NCI-H2171 treated with DMSO at 0.1 percent for 48 hours (cell line): ENCODE measurements around the gene BOC.

Source experiments
- DNase-seq: peaks from one replicate; lab custom pipeline; 2025; lab: John Stamatoyannopoulos, UW

Gene BOC

DNA sequence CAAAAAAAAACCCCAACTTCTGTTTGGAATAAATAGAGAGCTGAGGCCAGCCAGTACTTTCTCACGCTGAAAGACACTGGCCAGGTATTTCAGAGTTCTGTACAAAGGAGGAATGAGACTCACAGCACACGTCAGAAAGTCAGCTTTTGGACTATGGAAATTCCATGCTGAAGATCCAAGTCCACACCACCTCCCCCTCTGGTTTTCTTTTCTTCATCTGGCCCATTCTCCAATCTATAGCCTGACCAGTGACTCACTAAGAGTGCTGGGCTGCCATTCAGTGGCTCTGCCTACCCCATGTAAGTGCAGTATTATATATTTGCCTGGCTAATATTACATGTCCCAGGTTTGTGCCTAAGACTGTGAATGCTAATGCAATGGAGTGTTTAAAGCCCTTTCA is 13.9 kb downstream of the BOC start:
- no peak for DNase-seq

DNA sequence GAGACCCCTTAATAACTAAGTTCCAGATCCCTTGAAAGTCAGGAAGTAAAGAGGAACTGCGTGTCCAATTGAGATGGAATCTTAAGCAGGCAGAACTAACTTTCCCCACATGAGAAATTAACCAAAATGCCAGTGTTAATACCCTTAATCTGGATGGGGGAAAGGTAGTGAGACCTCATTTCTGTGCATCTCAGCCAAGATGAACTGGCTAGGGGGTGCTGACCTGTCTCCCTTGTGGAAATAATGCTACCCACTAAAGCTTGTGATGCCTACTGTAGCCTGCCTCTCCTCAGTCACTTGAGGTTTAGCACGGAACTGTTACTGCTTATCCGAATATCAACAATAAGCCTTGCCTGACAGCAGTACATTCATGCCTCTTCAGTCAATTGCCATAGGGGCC is 15.1 kb downstream of the BOC start:
- DNase-seq, result no peak

DNA sequence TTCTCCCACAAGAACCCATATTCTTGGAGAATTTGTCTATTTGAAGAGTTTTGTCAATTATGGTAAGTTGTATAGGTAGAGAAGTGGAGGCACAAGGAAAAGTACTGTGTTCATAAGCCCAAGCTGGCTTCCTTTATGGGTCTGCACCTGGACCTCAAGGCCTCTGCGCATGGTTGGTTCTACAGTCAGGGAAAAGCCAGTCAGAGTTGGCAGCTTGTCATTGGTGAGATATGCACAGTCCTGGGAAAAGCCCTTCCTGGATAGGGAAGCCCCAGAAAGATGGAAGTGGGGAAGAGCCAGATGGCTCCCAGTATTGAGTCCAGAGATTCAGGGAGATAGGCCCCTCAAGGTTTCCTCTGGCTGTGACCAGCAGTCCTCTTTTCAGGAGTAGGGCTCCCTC is 15.8 kb downstream of the BOC start:
- DNase-seq, result no peak

DNA sequence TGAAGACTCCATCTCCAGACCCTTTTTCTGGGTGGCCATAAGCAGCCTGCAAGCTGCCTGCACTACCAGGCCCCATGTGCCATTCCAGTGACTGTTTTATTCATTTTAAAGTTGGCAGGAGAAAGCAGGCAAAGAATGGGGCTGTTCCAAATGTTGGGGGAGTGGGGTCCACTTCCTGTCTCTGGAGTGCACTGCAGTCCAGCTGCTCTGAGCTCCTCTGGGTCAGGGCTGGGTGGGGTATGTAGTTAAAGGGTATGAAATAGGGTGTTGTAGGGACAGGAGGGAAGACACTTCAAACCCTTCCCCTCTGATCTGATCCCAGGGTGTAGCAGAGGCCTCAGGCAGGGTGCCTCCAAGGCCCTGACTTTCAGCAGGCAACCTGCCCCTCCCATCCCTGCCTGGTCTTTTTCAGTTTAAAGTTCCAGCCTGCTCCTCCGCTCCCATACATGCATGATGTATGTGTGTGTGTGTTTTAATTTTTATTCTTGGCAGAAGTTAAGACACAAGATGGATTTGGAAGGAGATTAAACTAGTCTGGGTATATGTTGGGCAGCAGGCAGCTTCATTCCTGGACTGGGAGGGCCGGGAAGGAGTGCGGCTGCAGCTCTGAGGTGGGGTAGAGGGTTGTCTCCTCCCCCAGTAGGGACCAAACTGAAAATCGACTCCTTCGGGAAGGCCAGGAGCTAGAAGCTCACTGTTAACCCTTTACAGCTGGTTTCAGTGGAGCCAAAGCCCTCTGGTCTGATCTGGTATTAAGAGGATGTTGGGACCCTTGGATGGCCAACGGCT is 17.3 kb downstream of the BOC start:
- DNase-seq, result no peak

DNA sequence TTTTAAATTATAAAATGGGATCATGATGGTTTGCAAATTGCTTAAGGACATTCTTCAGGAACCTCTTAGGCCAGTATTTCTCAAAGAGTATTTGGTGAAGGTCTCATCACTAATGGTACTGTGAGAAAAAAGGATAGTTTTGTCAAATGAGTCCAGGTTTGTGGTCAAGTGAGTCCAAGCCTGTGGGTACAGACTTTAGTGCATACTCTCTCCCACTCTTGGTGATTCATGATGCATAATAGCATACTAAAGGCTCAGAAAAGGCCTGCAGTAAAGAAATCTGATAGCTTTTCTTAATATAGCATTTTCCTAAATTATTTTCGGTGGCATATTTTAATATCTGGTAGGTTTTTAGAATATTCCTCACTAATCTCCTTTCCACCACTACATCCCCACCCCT is 20.0 kb downstream of the BOC start:
- no peak for DNase-seq

DNA sequence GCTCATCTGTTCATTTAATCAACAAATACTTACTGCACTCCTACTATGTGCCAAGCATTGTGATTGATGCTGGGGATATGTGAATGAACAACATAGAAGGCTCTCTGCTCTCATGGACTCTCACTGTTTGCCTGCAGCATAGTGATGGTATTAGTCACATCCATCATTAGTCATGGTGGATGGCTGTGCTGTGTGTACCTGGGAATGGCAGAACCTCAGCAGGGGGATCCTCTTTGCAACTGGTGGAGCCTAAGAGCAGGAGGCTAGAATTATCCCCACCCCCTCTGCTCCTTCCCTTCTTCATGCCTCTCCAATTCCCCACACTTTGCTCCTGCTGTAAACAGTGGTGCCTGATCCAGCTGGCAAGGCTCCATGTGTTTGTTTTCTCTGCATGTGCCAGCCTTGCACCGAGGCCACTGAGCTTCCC is 20.5 kb downstream of the BOC start:
- peak; percentile 76 for DNase-seq

DNA sequence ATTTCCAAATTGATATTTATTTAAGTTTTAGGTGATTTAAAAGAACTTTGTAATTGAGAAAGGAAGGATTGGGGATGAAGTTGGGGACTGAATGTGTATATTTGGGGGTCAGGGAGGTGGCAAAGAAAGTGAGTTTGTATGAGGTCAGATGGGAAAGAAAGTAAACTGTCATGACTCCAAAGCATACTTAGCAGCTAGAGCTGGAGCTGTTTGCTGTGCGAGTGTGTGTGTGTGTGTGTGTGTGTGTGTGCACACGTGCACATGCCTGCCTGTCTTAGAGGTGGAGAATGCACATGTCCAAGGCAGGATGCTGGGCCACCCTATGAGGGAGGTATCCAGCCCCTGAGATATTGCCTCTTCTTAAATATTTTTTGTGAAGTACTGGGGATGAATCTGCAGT is 21.0 kb downstream of the BOC start:
- no peak for DNase-seq

DNA sequence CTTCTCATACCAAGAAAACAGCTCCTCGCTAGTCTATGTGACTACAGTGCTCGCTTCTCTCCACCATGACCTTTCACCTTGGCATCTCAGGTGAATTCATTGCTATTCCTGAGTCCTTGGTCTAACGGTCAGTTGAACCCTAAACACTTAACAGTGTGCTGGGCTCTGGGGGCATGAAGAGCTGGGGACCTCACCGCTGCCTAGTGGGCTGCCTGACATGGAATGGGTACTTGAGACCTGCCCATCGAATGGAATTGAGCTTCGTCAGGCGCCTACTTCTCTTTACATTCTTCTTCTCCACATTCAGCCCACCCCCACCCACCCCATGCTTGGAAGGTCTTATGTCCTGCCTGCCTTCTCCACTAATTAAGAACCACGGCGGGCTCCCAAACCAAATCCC is 22.1 kb downstream of the BOC start:
- DNase-seq, result no peak

DNA sequence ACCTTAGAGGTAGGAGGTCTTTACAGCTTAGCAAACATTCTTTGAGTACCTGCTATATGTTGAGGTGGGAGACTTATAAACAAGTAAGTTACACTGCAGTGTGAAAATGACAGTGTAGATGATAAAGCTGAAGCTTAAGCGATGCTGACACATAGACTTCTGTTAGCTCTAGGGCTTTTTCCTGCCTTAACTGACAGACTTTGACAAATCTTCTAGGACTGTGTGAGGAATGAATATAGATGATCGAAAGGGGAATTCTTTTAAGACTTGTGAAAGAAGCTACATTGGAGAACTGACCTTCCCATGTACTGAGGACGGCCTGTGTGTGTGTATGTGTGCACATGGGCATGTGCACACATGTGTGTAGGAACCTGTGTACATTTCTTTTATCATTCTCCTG is 22.7 kb downstream of the BOC start:
- no peak for DNase-seq

DNA sequence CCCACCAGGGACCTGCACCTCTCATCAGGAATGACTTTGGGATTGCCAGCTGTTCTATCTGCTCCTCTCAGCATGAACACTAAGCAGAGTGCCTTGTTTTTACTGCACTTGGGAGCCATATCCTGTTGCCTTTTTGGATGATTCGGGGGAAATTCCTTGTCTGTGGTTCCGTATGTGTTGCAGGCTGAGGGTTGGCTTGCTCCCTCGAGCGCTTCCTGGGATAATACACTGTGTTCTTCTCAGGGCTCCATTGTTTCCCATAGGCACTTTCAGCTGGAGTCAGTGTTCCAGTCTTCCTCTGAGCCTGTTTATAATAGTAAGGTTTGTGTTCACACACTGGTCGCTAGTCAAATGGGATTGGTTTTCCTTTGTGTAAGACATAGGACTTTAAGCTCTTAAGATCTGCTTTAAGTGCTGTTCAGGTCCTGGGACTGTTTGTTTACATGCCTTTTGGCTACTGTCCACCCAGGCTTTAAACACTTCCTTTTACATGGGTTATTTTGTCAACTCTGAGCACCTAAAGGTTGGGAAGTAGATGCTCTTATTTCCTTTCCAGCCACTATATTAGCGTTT is 23.4 kb downstream of the BOC start:
- peak; percentile 52 for DNase-seq

DNA sequence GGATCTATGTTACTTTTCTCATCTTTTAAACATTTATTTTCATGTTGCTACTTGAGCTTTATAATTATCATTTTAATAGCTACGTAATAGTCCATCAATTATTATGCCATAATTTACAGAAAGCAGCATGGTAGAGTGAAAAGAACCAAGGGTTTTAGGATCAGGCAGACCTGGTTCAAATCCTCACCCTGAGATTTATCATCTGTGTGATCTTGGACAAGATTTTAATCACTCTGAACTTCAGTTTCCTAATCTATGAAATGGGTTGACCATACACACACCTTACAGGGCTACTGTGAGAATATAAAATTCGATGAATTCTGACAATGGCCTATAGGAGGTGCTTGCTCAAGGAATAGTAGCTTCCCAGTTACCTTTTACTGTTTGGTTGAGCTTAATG is 27.1 kb downstream of the BOC start:
- DNase-seq, result no peak

DNA sequence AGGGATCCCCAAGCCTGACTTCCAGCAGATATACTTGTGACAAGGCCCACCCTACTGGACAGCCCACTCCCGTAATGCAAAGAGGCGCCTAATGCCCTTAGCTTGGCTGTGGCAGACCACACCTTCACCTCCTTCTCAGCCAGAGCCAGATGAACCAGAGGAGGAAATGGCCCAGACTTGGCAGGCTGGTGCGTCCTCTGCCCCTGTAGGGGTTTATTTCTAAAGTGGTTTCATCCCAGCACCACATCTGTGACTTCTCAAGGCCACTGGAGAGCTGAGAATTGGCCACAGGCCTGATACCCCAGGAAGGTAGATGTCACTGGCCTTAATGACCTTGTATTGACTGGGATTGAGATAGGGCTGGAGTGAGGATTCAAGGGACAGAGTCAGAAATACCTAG is 29.5 kb downstream of the BOC start:
- no peak for DNase-seq

DNA sequence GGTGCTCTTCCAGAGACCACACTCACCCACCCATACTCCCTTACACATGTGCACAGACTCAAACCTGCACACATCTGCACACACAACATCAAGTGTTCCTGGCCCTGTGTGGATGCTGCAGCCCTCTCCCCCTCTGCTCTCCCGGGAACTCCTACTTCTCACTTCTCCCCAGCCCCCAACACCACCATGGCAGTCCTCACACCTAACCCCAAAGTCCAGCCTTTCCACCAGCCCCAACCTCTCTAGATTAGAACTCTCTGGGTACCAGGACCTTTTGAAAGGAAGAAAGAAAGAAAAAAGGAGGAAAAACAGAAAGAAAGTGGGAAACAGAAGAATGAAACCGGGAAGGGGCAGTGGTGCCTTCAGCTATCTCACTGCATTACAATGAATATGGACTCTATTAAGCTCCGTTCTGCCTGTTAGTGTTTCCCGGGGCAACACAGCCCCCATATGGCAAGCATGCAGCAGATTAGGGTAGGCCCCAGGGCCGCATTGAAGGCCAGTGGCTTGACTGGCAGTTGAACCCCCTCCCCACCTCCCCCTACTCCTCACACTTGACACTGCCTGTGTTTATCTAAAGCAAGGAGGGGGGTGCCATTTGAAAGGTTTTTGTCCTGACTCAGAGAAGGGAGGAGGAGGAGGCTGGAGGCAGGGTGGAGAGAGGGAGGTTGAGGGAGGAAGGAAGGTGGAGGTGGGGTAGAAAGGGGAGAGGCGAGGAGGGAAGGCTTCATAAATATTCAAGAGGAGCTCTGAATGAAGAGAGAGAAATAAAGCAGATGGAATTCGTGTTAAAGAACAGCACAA is 30.1 kb downstream of the BOC start:
- no peak for DNase-seq

DNA sequence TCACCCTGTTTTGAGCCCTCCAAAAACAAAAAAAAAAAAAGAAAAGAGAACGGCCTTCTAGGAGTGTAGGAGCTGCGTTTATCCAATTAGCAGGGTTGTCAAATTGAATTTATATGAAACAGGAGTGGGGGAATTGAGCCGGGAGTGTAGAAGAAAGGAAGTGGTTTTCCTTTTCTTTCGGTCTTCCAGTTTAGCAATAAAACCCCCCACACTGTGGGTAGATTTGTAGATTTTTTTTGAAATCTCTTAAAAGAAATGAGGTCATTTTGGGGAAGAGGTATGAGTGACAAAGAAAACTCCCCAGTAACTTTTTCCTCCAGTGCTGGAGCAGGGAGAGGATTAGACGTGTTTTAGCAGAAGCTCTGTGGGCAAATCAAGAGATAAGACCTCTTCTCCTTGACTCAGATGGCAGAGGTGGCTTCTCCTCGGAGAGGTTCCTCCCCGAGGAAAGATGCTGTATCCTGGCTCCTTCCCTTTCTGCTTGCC is 30.8 kb downstream of the BOC start:
- DNase-seq, result no peak

DNA sequence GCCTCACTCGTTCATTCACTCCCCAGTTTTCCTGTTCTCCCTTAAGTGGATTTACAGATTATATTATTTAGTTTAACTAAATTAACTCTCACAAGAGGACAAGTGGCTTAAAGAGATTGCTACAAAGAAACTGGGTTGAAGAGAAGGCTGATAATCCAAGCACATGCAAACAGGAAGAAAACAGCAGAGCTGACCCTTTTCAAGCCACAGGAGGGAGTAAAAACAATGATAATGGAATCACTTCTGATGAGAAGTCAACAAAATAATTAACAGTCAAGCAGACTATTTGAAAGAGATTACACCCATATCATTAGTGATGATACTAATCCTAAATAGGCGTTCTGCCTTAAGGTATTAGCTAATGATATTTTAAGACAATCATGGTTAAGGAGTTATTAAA is 31.7 kb downstream of the BOC start:
- DNase-seq, result no peak

DNA sequence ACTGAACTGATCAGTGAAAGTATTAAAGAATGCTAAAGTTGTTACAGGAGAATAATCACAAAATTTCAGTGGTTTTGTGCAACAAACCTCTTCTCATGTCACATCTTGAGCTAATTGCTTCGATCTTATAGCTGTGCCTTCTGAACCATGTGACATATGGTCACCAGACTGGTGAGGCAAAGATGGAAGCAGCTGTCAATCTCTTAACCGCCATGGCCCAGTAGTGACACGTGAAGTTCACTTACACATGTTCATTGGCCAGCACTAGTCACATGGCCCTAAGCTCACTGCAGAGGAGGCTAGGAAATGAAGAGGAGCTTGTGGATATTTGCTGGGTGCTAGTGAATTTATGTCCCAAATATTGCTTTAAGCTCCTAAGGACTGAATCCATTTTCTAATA is 32.5 kb downstream of the BOC start:
- peak; percentile 83 for DNase-seq

DNA sequence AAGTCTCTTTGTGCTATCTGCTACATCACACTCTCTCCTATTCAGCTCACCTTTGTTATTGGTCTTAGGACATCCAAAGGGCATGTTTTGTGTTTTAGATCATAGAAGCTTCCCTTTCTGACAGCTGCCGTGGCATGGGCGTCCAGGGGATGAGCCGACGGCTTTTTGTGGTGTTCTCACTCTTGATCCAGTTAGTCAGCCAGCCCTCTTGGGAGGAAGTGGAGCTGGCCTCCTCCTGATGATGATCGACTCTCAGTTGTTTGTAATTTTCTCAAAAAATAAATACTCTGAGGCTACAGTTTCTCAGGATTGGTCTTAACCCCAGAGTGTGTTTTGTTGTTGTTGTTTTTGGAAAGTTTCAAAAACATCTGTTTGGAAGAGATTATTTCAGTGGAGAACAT is 34.4 kb downstream of the BOC start:
- DNase-seq, result no peak

DNA sequence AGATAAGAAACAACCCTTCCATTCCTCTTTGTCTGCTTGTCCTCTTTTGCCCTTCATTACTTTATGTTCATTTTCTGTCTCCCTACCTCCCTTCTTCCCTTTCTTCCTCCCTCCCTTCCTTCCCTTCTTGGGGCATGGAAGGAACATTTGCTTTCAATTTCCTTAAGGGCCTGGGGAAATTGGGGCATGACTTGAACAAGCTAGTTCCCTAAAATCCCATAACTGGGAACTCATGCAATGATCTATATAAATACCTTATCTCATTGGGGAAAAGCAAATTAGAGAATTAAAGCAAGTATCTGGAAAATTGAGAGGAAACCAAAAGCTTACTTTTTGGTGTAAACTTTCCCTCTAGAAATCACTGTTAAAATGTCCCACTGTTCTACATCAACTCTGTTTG is 35.7 kb downstream of the BOC start:
- DNase-seq, result no peak

DNA sequence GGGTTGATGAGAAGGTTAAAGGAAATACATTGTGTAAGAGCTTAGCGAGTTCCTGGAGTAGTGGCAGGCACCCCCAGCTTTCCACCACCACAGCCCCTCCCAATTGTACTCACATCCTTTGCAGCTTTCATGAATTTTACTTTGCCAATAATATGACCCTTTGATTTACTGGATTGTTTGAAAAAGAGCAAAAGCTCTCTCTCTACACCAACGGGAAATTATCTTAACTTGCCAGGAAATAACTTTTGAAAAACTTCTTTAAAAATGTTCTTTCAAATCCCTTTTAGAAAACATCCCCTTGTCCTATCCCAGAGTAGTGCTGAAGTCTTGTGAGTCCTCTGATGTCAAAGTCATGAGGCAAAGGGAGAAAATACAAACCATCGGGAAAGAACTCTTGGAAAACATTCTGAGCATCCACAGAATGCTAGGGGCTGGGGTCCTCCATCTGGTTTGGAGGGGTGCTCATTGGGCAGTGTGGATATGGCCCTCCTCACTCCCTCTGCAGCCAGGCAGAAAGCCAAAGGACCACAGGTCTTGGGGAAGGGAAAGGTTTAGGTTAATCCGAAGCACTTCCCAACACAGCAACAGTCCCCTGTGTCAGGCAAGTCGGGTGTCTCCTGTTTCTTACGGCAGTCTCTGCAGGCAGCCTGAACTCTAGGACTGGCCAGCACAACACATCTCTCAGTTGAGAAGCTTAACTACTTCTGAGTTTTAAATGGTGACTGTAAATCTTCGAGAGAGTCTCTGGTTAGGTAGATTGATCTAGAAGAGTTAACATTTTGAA is 36.5 kb downstream of the BOC start:
- DNase-seq, result no peak

DNA sequence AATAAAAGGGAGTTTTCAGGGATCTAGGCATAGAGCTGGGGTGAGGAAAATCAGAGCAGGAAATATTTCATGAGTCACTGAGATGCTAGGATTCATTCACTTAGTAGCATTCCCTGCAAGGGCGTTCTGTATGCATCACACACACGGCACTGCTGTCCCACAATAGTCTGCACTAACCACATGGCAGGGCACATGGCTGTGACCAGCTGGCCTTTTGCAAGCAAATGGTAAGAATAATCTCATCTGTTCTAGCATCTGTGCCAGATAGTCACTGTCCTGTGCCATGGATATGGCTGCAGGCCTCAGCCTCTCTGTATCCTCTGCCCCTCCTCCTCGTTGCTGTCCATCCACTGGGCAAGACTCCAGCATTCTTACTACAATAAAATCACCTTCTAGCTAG is 37.8 kb downstream of the BOC start:
- no peak for DNase-seq

DNA sequence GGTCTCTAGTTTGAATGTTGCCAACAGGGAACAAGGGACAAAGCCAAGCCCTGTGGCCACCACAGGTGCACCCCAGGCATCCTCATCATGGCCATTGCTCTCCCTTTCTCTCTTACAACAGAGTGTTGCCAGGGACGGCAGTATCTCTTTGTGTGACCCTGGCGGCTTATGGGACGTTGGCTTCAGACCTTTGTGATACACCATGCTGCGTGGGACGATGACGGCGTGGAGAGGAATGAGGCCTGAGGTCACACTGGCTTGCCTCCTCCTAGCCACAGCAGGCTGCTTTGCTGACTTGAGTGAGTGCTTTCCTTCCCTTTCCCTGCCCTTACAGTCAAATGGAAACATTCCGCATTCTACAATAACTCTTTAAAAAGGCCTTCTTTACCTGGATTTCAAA is 38.2 kb downstream of the BOC start:
- DNase-seq, result no peak

DNA sequence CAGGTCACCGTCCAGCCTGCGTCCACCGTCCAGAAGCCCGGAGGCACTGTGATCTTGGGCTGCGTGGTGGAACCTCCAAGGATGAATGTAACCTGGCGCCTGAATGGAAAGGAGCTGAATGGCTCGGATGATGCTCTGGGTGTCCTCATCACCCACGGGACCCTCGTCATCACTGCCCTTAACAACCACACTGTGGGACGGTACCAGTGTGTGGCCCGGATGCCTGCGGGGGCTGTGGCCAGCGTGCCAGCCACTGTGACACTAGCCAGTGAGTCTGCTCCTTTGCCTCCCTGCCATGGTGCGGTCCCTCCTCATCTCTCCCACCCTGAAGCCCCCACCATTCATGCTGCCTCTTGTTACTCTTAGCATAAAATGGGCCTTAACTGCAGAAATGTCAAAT is 39.2 kb downstream of the BOC start:
- no peak for DNase-seq
